Melanocyte of skin (primary cell): Measurements from ENCODE around the gene PRSS57. TPM values are rescaled to one million over a fixed set of nuclear protein-coding genes. Genes with fewer than 3 reads are reported as not detected.

Experiments
- total RNA-seq, 2 donors: library from RNA; depleted of rRNA; stranded (reverse); fragments of >200 nt; gene quantifications; 2 replicates each; pipeline ENCODE4 v1.2.3, GENCODE V29; 2012

Gene PRSS57
- total RNA-seq: not detected

DNA sequence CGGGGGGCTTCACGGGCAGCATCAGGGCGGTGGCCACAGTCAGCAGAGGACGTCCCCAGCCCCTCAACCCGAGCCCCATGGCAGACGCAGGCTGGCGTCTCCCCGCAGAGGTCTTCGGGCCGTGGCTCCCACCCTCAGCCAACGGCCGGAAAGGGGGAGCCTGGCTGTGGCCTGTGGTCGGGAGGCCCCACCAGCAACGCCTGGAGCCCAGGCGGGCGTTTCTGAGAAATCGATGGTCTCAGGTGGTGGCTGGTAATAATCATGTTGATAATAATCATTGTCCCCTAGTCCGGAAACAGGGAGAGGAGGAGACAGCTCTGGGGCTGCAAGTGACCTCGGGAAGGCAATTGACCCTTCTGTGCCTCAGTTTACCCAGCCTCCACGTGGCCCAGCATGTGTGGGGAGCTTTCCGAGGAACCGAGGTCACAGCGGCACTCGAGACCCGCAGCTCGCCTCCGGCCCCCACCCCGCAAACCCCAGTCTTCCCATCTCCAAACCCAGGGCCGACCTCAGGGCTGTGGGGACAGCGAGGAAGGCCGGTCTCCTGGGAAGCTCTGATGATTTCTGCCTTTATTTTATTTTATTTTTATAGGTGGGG lies at the start of gene PRSS57:
PRSS57 (minus strand) TSS at position 101 of the 598 bp plus-strand sequence; CDS start at position 79, 22 bp downstream.

GRCh38 chr19:708154-709143 lies 13.2 kb upstream of the PRSS57 start, which contains the start of gene PALM:
PALM (plus strand) TSS chr19:708935; CDS start chr19:709147, 212 bp downstream.

DNA sequence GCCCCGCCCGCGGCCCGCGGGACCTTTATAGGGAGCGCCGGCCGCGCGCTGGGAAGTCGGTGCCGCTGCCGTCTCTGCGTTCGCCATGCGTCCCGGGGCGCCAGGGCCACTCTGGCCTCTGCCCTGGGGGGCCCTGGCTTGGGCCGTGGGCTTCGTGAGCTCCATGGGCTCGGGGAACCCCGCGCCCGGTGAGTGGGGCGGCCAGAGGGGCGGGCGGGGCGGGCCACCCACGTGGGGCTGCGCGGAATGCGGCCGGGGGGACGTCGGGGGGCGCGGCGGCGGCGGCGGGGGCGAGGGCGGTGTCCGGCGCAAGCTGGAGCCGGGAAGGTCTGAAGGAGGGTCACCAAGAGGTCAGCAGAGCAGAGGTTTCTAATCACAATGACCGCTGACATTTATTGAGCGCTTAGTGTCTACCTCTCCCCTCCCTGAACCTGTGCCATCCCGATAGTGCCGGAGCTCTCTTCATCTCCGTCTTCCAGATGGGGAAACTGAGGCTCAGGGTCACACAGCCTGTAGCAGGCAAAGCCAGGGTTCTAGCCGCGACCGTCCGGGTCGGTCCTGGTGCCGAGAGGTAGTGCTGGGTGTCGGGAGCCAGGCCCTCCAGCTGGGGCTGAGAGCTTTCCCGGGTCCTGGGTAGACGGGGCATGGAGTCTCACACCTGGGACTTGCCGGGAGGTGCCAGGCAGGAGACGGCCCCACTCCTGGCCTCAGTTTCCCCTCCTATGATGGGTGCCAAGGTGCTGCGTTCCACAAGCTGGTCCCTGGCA lies 18.7 kb downstream of the PRSS57 start, which contains the start of gene FSTL3:
FSTL3 (plus strand) TSS at position 54 of the 767 bp plus-strand sequence; CDS start at position 86, 32 bp downstream.

DNA sequence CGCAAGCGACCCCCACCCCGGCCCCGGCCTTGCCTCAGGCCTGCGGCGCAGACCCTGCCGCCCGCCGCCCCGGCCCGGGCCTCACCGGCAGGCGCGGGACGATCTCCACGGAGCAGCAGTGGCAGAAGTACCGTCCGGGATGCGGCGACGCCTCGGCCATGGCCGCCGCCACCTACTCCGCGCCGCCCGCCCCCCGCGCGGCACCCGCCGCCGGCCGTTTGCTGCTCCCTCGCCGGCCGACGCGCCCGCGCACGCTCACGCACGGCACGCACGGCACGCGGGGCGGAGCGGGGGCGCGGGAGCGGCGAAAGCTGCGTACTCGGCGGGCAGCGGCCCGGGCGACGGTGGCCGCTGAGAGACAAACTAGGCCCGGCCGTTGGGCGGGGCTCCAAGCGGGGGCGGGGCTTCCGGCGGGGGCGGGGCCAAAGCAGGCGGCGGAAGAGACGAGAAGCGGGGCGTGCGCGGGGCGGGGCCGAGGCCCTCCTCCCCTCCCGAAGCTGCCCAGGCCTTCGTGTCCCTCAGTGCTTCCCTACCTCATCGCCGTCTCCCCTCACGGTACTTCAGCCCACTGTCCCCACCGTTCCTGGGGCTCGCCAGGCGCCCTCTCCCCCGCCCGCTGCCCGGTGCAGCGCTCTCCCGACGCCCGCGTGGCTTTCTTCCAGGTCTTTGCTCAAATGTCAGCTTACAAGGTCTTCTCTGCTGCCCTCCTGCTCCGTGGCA lies 32.1 kb downstream of the PRSS57 start, which contains the start of gene RNF126:
RNF126 (minus strand) TSS at position 253 of the 720 bp plus-strand sequence; CDS start at position 160, 93 bp downstream.

DNA sequence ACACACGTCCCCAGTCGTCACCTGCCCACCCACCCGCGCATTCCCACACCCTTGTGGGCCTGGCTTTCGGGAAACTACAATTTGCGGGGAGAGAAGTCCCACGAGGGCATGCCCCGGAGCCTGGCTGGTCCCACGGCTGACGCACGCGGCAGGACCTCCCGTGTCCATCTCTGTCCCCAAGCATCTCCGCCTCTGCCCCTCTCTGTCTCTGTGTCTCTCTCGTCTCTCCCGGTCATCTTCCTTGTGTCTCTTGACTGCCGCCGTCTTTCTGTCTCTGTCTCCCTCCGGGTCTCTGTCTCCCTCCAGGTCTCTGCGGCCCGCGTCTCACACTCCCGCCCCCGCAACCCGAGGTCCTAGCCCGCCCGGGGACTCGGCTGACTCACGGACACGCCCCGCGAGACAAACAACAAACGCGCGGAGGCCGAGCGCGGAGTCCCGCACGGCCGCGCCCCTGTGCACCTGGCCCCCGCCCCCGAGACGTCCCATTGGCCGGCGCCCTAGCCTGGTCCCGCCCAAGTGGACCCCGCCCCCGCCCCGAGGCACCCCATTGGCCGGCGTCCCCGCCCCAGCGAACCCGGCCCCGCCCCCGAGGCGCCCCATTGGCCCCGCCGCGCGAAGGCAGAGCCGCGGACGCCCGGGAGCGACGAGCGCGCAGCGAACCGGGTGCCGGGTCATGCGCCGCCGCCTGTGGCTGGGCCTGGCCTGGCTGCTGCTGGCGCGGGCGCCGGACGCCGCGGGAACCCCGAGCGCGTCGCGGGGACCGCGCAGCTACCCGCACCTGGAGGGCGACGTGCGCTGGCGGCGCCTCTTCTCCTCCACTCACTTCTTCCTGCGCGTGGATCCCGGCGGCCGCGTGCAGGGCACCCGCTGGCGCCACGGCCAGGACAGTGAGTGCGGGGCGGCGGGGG lies 55.7 kb downstream of the PRSS57 start, which contains the start of gene FGF22:
FGF22 (plus strand) TSS at position 627 of the 908 bp plus-strand sequence; CDS start at position 674, 47 bp downstream.

Other genes with a start within 250 kb of the PRSS57 start
- 1 to 10 TPM in 1 of 2 donors, not detected in 1; 1.0 TPM for gene SHC2, start 234.4 kb downstream of the PRSS57 start, total RNA-seq
- under 1 TPM; under 0.01 to 0.33 TPM for gene MADCAM1, start 199.0 kb downstream of the PRSS57 start, total RNA-seq
- gene TPGS1, start 188.0 kb downstream of the PRSS57 start, total RNA-seq: 10 to 100 TPM; 31.0 to 31.7 TPM
- gene CDC34, start 163.7 kb downstream of the PRSS57 start, total RNA-seq: 10 to 100 TPM; 34.4 to 60.3 TPM
- not detected for gene GZMM, start 151.4 kb downstream of the PRSS57 start, total RNA-seq
- 100 to 1,000 TPM; 294 to 345 TPM for gene BSG, start 122.9 kb downstream of the PRSS57 start, total RNA-seq
- gene HCN2, start 105.6 kb downstream of the PRSS57 start, total RNA-seq: under 1 TPM; 0.67 to 0.69 TPM
- gene POLRMT, start 61.9 kb downstream of the PRSS57 start, total RNA-seq: 10 to 100 TPM; 23.4 to 38.0 TPM
- gene FGF22, start 55.6 kb downstream of the PRSS57 start, total RNA-seq: not detected
- gene RNF126, start 32.2 kb downstream of the PRSS57 start, total RNA-seq: 10 to 100 TPM; 53.3 to 78.6 TPM
- 10 to 100 TPM; 18.6 to 54.0 TPM for gene FSTL3, start 19.1 kb downstream of the PRSS57 start, total RNA-seq
- gene PALM, start 13.5 kb upstream of the PRSS57 start, total RNA-seq: 10 to 100 TPM in 1 of 2 donors, 1 to 10 TPM in 1; 6.0 to 10.3 TPM
- not detected for gene MISP, start 55.7 kb upstream of the PRSS57 start, total RNA-seq
- gene PTBP1, start 102.0 kb upstream of the PRSS57 start, total RNA-seq: 100 to 1,000 TPM; 124 to 198 TPM
- gene PLPPR3, start 126.5 kb upstream of the PRSS57 start, total RNA-seq: under 1 TPM in 1 of 2 donors, not detected in 1; 0.33 TPM
- gene AZU1, start 132.4 kb upstream of the PRSS57 start, total RNA-seq: not detected
- not detected for gene PRTN3, start 145.5 kb upstream of the PRSS57 start, total RNA-seq
- gene ELANE, start 156.9 kb upstream of the PRSS57 start, total RNA-seq: not detected
- gene CFD, start 164.2 kb upstream of the PRSS57 start, total RNA-seq: under 1 TPM in 1 of 2 donors, not detected in 1; 1.00 TPM
- gene MED16, start 197.7 kb upstream of the PRSS57 start, total RNA-seq: 10 to 100 TPM; 22.4 to 23.0 TPM
- gene RNU6-9, start 198.0 kb upstream of the PRSS57 start, total RNA-seq: not detected
- 10 to 100 TPM; 20.6 to 23.3 TPM for gene R3HDM4, start 217.8 kb upstream of the PRSS57 start, total RNA-seq
- not detected for gene KISS1R, start 221.9 kb upstream of the PRSS57 start, total RNA-seq
- gene ARID3A, start 230.6 kb upstream of the PRSS57 start, total RNA-seq: 10 to 100 TPM; 11.0 to 12.0 TPM